GM12874 (cell line): ENCODE results near the gene NRG4.

Experiments used
- TF ChIP-seq, protein P1 (sequence below): IDR thresholded peaks from 2 replicates; pipeline ENCODE4 v1.5.1; 2011; ENCODE audit warnings: low read depth, mild to moderate bottlenecking, control low read depth, low read length, moderate library complexity; ENCODE audit not compliant: insufficient read depth

NRG4 gene

GRCh38 chr15:75952525-75952924 lies 59.7 kb downstream of the NRG4 start:
- TF ChIP-seq, protein P1, sequence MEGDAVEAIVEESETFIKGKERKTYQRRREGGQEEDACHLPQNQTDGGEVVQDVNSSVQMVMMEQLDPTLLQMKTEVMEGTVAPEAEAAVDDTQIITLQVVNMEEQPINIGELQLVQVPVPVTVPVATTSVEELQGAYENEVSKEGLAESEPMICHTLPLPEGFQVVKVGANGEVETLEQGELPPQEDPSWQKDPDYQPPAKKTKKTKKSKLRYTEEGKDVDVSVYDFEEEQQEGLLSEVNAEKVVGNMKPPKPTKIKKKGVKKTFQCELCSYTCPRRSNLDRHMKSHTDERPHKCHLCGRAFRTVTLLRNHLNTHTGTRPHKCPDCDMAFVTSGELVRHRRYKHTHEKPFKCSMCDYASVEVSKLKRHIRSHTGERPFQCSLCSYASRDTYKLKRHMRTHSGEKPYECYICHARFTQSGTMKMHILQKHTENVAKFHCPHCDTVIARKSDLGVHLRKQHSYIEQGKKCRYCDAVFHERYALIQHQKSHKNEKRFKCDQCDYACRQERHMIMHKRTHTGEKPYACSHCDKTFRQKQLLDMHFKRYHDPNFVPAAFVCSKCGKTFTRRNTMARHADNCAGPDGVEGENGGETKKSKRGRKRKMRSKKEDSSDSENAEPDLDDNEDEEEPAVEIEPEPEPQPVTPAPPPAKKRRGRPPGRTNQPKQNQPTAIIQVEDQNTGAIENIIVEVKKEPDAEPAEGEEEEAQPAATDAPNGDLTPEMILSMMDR, result no peak

GRCh38 chr15:75948761-75949296 lies 63.4 kb downstream of the NRG4 start:
- TF ChIP-seq, protein P1, result no peak

GRCh38 chr15:75947092-75947491 lies 65.1 kb downstream of the NRG4 start:
- TF ChIP-seq, protein P1, result no peak

DNA sequence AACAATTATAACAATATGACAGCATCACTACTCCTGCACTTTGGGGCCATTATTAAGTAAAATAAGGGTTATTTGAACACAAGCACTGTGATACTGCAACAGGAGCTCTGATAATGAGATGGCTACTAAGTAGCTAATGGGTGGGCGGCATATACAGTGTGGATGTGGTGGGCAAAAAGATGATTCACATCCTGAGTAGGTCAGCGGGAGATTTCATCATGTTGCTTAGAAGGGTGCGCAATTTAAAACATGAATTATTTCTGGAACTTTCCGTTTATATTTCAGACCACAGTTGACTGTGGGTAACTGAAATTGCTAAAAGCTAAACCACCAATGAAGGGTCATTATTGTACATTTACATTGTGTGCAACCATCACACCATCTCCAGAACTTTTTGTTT lies 66.3 kb downstream of the NRG4 start:
- TF ChIP-seq, protein P1, result no peak

GRCh38 chr15:75943713-75944215 lies 68.5 kb downstream of the NRG4 start:
- TF ChIP-seq, protein P1, result no peak

DNA sequence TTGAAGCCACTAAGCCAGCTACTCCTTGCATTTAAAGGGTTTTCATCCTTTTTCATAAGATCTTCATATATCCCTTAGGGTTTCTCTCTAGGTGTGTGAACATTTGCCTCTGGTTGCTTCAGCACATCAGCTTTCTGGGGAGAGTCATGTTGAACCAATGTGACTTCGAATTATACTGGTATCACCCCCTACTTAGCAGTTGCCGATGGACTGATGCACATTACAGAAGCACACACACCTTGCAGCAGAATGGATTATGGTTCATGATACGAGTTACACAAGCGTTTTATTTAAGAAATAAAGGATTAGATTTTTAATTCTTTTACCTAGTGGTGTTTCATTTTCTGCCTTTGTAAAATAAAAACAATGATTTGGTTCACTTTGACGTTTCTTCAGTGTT lies 69.0 kb downstream of the NRG4 start:
- TF ChIP-seq, protein P1, result no peak

DNA sequence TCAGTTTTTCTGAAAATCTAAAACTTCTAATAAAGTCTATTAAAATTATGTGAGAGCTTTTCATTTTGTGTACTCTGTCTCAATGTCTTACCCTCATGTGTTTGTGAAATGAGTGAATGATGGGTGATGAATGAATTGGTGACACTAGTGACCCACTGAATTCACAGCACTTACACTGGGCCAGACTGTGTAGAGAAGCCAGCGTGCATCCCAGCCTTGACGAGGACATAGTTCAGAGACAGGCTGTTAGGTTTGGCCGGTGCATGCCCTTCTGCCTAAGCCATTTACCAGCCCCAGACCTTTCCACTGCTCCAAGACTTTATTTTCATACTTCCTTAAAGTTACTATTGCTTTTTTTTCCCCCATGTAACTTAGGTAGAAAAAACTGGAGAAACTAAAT lies 69.8 kb downstream of the NRG4 start:
- TF ChIP-seq, protein P1, result no peak
